ENCODE results near the gene KCNN4.
"Not testable (repeated sequence)": the region's sequence is repeated elsewhere in the genome, so short reads cannot be mapped to it uniquely, and the experiment has no call there.

Gene KCNN4

GRCh38 chr19:43798546-43799409 lies 18.0 kb upstream of the KCNN4 start:
- DNase-seq: peak; percentile 74

- DNase-seq: no peak
These were observed 17.3 kb upstream of the KCNN4 start for GRCh38 chr19:43798026-43798545.

GRCh38 chr19:43797556-43797955 lies 16.8 kb upstream of the KCNN4 start:
- DNase-seq: no peak

- no peak for DNase-seq
These were observed 16.3 kb upstream of the KCNN4 start for GRCh38 chr19:43797118-43797517.

GRCh38 chr19:43790587-43790986 lies 9.8 kb upstream of the KCNN4 start:
- DNase-seq: no peak

- DNase-seq: no peak
These were observed 8.3 kb upstream of the KCNN4 start for GRCh38 chr19:43789029-43789428.

GRCh38 chr19:43786665-43787064 lies 5.9 kb upstream of the KCNN4 start:
- no peak for DNase-seq

- no peak for DNase-seq
These were observed 4.4 kb upstream of the KCNN4 start for GRCh38 chr19:43784981-43785808.

- peak; percentile 72 for DNase-seq
These were observed 3.6 kb upstream of the KCNN4 start for GRCh38 chr19:43784241-43784980.

- DNase-seq: no peak
These were observed 2.9 kb upstream of the KCNN4 start for GRCh38 chr19:43783636-43784035.

- DNase-seq: no peak
These were observed 2.0 kb upstream of the KCNN4 start for GRCh38 chr19:43782689-43783231.

- no peak for DNase-seq
These were observed 1.5 kb upstream of the KCNN4 start for GRCh38 chr19:43782311-43782660.

- DNase-seq: no peak
These were observed 997 bp upstream of the KCNN4 start for GRCh38 chr19:43781630-43782310.

GRCh38 chr19:43779820-43780219 lies 953 bp downstream of the KCNN4 start:
- no peak for DNase-seq

- no peak for DNase-seq
These were observed 1.5 kb downstream of the KCNN4 start for GRCh38 chr19:43779147-43779819.

GRCh38 chr19:43778651-43779050 lies 2.1 kb downstream of the KCNN4 start:
- DNase-seq: no peak

- no peak for DNase-seq
These were observed 3.5 kb downstream of the KCNN4 start for GRCh38 chr19:43777163-43777695.

- peak; percentile 75 for DNase-seq
These were observed 4.5 kb downstream of the KCNN4 start for GRCh38 chr19:43776286-43776685.

- no peak for DNase-seq
These were observed 5.4 kb downstream of the KCNN4 start for GRCh38 chr19:43775299-43775890.

- DNase-seq: not testable (repeated sequence)
These were observed 5.9 kb downstream of the KCNN4 start for GRCh38 chr19:43774940-43775258.

Measured in stimulated activated CD4-positive, alpha-beta T cell treated with anti-CD3 and anti-CD28 coated beads, Interleukin-4, amount 100 ng/mL, for 1 hour (primary cell).